ENCODE results near the gene ZNF366.

- TF ChIP-seq CTCF (conservative IDR thresholded peaks at IDR 0.05; ENCODE audit: low read length) (no peak), EZH2phosphoT487 (IDR thresholded peaks at IDR 0.05; ENCODE audit: borderline replicate concordance, low read depth, low read length) (no peak)
These were observed 94.7 kb downstream of the ZNF366 start for GRCh38 chr5:72412283-72413055.
